IMR-90 (cell line): ENCODE data around the gene TXNRD1.

Source experiments
- MAFK ChIP-seq: IDR thresholded peaks from 2 replicates; pipeline ENCODE4 v1.6.1; 2012; ENCODE audit warnings: low read depth, low read length, improper control_type of control experiment
- POLR2A ChIP-seq: IDR thresholded peaks from 2 replicates; pipeline ENCODE4 v1.6.1; 2012; ENCODE audit warnings: mild to moderate bottlenecking, low read depth, low read length
- RAD21 ChIP-seq: IDR thresholded peaks from 2 replicates; pipeline ENCODE4 v1.6.1; 2012; ENCODE audit warnings: low read length, improper control_type of control experiment
- RCOR1 ChIP-seq: IDR thresholded peaks from 2 replicates; pipeline ENCODE4 v1.6.1; 2012; ENCODE audit warnings: mild to moderate bottlenecking, low read length, improper control_type of control experiment; ENCODE audit not compliant: insufficient replicate concordance
- TF ChIP-seq, protein P1 (sequence below): conservative IDR thresholded peaks from 2 replicates; pipeline ENCODE4 v1.5.1; 2012; ENCODE audit warnings: mild to moderate bottlenecking, low read depth, low read length, improper control_type of control experiment
- TF ChIP-seq, protein P2 (sequence below): fragments of 150-350 bp; IDR thresholded peaks from 2 replicates; pipeline ENCODE4 v1.6.1; 2017; ENCODE audit warnings: mild to moderate bottlenecking, antibody characterized with exemption, low read length, low read depth

- TF ChIP-seq, protein P1, sequence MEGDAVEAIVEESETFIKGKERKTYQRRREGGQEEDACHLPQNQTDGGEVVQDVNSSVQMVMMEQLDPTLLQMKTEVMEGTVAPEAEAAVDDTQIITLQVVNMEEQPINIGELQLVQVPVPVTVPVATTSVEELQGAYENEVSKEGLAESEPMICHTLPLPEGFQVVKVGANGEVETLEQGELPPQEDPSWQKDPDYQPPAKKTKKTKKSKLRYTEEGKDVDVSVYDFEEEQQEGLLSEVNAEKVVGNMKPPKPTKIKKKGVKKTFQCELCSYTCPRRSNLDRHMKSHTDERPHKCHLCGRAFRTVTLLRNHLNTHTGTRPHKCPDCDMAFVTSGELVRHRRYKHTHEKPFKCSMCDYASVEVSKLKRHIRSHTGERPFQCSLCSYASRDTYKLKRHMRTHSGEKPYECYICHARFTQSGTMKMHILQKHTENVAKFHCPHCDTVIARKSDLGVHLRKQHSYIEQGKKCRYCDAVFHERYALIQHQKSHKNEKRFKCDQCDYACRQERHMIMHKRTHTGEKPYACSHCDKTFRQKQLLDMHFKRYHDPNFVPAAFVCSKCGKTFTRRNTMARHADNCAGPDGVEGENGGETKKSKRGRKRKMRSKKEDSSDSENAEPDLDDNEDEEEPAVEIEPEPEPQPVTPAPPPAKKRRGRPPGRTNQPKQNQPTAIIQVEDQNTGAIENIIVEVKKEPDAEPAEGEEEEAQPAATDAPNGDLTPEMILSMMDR = no peak
- no peak for TF ChIP-seq MAFK
- TF ChIP-seq POLR2A = no peak
- TF ChIP-seq, protein P2, sequence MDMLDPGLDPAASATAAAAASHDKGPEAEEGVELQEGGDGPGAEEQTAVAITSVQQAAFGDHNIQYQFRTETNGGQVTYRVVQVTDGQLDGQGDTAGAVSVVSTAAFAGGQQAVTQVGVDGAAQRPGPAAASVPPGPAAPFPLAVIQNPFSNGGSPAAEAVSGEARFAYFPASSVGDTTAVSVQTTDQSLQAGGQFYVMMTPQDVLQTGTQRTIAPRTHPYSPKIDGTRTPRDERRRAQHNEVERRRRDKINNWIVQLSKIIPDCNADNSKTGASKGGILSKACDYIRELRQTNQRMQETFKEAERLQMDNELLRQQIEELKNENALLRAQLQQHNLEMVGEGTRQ = no peak
- no peak for TF ChIP-seq RAD21
- no peak for TF ChIP-seq RCOR1
Measured at GRCh38 chr12:104321949-104322348, 106.4 kb downstream of the TXNRD1 start.
